HG02981 (cell line): ENCODE data around the gene BUD31.
A peak's percentile ranks its signal among the peaks of the same experiment; 100 is the strongest.
"Not testable (repeated sequence)": the region's sequence is repeated elsewhere in the genome, so short reads cannot be mapped to it uniquely, and the experiment has no call there.

Experiments used
- ATAC-seq: cut with Tn5 transposase; IDR thresholded peaks from one replicate; pipeline ENCODE4 v1.9.1; 2021; ENCODE audit warnings: mild to moderate bottlenecking, moderate library complexity; ENCODE audit not compliant: unreplicated experiment

The BUD31 gene

DNA sequence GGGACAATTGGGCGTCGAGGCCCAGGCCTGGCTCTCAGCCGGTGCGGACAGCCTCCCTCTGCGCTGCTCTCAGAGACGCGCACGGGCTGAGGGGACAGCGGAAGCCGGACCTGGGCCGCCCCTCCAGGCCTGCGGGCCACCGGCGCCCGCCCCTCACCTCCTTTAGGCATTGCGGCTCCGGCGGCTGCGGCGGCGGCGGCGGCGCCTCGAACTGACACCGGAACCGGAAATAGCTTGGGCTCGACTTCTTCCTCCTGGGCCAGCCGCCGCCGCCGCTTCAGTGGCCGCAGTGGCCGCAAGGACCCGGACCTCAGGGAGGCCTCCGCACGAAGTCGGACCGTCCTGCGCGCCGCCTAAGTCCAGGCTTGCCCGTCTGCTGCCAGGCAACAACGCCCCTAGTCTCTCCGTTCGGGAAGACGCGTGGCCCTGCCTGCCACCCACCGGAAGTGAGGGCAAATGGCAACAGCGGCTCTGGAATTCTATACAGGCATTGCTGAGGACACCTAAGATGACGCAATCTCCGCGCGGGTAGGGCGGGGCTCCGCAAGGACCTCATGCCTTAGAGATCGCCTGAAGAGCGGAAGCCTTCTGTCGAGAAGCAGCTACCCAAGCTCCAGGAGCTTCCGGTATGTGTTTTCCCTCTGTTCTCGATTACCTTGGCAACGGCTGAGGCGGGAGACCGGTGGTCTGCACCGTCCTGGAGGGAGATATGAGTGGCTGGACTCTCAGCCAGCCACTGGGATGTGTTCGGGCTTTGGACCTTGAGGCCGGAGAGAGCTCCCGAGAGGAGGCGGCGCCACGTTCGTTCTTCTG lies at the start of gene BUD31, which contains the start of gene PDAP1:
BUD31 (plus strand) TSS at position 591 of the 813 bp plus-strand sequence. CDS start 2,124 bp downstream, outside the sequence.
PDAP1 (minus strand) TSS at position 219 of the 813 bp plus-strand sequence; CDS start at position 170, 49 bp downstream.
- peak; percentile 67 for ATAC-seq

DNA sequence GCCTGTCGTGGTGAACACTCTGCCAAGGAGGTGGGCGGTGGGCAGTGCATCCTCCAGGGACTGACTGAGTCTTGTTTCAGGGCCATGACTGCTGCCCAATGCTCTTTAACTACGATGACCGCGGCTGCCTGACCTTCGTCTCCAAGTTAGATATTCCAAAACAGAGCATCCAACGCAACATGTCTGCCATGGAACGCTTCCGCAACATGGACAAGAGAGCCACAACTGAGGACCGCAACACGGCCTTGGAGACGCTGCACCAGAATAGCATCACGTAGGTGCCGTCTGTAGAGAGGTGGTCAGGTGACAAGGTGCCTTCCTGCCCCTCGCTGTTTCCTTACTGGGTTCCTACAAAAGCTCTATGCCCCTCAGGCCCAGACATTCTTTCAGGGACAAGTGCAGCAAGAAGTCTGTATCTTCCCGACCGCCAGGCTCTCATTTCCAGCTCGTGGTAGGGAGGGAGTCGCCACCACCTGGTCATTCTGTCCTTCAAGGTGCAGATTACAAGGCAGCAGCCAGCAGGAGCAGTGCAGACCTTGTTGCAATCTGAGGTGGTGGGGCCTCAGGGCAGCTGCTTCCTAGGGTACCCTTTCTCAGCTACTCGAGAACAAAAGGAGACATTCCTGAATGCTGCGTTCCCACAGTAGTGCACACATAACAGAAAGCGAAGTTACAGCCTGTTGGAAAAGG lies 49.2 kb upstream of the BUD31 start:
- ATAC-seq, result no peak

DNA sequence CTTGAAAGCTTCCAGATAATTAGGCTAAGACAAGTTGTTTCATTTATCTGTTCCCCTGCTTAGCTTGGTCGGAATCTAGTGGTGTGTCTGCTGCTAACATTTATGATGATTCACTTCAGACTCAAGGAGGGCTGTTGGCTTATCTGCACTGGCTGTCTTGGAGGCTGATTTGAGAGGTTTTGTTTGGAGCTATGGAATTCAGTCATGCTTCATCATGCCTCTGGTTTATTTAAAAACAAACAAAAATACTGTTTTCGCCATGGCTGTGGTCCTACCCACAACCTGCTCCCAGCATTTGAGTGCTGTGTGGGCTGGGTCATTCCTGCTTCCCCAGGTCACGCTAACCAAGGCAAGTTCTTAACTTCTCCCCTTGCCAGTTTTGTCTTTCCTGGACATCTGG lies 46.0 kb upstream of the BUD31 start:
- no peak for ATAC-seq

DNA sequence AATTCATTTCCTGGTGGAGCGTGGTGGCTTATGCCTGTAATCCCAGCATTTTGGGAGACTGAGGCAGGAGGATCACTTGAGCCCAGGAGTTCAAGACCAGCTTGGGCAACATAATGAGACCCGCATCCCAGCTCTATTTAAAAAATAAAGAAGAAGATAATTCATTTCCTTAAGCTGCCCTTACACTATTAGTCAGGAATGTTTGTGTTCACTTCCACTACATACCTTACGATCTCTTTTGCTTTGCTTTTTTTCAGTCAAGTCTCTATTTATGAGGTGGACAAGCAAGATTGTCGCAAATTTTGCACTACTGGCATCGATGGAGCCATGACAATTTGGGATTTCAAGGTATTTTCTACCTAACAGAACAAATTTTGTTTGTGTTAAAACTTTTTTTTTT lies 45.5 kb upstream of the BUD31 start:
- ATAC-seq, result no peak

DNA sequence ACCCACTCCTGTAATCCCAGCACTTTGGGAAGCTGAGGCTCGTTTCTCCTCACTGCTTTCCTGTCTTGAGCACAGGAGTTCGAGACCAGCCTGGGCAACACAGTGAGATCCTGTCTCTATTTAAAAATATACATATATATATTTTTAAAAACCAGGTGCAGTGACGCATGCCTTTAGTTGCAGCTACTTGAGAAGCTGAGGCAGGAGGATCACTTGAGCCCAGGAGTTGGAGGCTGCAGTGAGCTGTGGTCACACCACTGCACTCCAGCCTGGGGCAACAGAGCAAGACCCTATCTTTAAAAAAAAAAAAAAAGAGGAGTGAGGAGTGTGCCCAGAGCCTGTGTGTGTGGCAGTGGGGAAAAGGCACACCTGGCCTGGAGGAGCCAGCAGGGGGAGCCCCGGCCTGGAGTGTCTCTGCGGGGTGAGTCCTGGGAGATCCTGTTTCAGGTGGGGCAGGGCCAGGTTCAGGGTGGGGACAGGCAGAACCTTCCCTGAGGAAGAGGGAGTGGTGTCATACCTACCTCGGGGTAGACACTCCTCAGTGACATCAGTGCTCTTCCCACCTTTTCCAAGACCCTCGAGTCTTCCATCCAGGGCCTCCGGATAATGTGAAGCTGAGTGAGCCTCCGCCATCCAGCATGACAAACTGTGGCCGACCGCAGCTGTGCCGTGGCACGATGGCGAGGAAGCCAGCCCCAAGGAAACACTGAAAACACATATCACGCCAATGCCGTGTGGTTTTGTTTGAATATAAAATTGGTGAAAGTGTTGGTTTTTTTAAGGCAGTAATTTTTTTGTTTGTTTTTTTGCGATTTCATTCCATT lies 43.2 kb upstream of the BUD31 start:
- ATAC-seq, result no peak

DNA sequence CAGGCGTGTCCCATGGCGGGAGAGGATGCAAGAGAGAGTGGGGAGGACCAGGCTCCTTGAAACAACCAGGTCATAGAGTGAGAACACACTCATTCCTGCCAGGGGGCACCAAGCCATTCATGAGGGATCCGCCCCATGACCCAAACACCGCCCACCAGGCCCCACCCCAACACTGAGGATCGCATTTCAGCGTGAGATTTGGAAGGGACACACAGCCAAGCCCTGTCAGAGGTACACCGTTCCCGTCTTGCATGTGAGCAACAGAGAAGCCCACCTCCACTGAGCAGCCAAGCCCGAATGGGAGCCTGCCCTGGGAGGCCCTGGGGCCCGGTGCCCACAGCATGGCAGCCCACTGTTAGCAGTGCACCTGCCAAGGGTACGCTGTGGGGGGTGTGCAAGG lies 42.1 kb upstream of the BUD31 start:
- ATAC-seq, result no peak

DNA sequence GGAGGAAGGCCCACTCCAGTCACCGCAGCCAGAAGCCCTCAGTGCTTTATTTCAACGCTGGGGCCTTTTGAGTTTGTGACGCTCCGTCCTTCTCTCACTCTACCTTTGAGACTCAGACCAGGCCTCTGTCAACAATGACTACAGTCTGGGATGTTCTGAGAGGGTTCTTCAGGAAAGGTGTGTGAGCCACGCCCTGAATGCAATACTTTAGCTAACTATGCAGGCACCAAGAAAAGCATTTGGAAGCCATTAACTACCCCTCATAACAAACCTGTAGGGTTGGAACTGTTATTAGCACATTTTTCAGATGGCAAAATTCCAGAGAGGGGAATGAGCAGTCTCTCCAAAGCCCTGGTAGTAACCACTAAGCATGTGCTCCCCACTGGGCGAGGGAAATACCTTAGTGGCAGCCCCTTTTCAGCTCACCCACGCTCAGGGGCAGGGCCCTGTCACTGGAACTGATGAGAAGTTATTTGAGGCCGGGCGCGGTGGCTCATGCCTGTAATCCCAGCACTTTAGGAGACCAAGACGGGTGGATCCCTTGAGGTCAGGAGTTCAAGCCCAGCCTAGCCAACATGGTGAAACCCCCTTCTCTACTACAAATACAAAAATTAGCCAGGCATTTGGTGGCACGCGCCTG lies 39.9 kb upstream of the BUD31 start:
- no peak for ATAC-seq

DNA sequence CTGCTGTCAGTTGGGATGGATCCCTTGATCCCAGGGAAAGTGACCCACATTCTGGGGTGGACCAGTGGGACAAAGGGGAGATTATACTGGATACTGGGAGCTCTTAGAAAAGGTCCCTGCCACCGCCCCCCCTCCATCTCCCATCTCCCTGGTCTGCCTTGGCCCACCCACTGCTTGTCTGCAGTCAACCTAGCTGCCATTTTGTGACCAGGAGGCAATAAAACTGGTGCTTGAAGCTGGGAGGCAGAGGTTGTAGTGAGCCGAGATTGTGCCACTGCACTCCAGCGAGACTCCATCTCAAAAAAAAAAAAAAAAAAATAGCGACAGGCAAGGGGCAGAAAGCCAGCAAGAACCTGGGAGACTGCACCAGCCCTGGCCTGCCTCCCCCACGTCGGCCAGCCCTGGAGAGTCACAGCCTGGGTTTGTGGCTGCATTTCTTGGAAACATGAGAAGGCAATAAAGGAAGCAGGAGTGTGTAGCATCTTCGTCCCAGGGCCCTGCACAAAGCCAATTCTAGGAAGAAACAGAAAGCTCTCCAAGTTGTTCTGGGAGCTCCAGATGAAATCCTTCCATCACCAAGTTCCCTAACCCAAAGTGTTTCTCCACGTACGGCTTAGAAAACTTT lies 38.9 kb upstream of the BUD31 start:
- no peak for ATAC-seq

DNA sequence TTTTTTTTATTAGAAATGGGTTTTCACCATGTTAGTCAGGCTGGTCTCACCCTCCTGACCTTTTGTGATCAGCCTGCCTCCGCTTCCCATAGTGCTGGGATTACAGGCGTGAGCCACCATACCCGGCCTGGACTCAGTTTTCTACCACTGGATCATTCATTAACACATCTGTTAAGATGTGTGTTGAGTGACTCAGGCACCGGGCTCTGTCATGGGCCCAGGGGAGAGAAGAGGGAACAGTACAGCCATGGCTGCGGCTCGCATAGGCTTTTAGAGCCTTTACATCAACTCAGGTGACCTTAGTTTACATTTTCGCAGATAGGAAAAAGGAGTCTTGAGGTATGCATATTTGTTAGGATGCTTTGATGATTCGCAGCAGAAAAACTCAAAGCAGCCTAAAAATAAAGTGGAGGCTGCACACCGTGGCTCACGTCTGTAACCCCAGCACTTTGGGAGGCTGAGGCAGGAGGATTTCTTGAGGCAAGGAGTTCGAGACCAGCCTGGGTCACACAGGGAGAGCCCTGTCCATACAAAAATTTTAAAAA lies 37.3 kb upstream of the BUD31 start:
- no peak for ATAC-seq

DNA sequence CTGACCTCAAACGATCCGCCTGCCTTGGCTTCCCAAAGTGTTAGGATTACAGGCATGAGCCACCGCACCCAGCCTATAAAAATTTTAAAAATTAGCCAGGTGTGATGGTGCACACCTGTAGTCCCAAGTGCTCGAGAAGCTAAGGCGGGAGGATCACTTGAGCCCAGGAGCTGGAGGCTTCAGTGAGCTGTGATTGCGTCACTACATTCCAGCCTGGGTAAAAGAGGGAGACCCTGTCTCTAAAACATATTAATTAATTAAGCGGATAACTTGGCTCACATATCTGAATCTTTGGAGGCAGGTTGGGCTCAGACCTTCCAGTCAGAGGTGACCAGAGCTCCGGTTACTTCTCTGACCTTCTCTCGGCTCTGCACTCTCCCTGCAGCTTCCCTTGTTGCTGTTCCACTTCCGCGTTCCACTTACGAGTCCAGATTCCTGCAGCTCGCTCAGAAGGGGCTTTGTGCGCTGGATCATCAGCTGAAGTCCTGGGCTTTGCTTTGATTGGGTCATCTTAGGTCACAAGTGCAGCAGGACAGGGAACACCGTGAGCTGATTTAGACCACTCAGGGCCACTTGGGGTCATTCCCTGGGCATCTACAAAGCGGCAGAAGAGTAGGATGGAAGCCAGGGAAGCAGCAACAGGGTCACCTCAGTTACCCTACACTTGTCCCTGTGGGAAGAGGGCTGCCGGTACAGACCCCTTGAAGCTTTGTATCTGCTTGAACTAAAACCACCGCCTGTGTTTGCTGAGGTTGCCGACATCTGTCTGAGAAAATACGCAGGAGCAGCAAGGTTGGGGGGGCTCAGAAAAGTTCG lies 36.3 kb upstream of the BUD31 start:
- no peak for ATAC-seq

DNA sequence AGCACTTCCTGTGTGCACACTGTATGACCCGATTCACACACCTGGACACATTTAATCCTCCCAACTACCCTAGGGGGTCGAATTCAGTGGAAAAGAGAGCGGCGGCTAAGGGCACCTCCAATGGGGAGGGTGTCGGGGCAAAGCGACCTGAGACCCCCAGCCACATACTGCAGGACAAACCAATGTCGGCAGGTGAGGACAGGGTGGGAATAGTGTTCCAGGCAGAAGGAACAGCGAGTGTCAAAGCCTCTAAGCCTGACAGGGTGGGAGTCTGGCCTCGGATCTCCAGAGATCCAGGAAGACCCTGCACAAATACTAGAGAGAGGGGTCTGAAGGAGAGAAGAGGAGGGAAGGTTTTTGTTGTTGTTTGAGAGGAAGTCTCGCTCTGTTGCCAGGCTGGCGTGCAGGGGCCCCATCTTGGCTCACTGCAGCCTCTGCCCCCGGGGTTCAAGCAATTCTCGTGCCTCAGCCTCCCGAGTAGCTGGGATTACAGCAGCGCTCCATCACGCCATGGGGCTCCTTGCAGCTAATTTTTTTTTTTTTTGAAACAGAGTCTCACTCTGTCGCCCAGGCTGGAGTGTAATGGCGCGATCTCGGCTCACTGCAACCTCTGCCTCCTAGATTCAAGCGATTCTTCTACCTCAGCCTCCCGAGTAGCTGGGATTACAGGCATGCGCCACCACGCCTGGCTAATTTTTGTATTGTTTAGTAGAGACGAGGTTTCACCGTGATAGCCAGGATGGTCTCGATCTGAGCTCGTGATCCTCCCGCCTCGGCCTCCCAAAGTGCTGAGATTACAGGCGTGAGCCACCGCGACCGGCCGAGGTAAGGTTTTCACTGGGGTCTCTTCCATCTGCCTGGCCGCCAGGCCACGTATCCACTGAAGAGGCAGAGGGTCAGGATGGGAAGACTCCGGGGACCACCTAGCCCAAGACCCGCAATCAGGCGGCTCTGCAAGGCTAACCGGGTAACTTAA lies 35.4 kb upstream of the BUD31 start:
- no peak for ATAC-seq

DNA sequence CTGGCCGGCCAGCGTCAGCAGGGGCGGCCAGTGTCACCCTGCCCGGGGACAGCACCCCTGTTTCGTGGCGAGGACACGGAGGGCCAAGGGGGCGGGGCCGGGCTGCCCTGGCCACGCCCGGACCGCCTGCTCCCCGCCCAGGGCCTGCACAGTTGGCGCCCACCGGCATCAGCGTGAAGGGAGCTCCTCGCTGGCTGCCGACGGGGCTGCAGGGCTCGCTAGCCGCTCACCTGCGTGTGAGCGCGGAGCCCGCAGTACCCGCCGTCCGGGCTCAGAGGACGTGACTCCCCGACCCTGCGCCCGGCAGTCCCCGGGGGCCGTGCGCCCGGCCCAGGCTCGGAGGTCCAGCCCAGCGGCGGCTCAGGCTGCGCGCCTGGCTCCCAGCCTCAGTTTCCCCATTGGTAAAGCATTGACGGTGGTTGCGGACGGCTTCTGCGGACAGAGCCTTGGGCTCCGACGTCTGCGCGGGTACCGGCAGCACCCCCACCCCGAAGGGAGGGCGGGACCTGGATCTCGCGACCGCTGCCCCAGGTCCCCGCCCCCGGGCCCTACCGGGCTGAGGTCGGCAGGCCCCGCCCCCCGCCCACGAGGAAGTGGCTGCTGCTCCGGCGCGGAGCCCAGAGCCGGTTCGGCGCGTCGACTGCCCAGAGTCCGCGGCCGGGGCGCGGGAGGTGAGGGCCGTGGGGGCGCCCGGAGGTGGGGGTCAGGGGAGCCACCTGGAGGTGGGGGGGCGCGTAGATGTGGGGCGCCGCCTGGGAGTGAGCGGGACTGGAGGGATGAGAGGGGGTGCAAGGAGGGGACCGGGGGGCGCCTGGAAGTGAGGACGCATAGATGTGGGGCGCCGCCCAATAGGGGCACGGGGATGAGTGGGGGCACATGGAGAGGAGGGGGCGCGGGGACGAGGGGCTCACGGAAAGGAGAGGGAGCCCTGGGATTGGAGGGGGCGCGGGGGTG lies 34.4 kb upstream of the BUD31 start, which contains the start of gene ARPC1B:
ARPC1B (plus strand) TSS at position 620 of the 954 bp plus-strand sequence. CDS start 10,985 bp downstream, outside the sequence.
- peak; percentile 54 for ATAC-seq

DNA sequence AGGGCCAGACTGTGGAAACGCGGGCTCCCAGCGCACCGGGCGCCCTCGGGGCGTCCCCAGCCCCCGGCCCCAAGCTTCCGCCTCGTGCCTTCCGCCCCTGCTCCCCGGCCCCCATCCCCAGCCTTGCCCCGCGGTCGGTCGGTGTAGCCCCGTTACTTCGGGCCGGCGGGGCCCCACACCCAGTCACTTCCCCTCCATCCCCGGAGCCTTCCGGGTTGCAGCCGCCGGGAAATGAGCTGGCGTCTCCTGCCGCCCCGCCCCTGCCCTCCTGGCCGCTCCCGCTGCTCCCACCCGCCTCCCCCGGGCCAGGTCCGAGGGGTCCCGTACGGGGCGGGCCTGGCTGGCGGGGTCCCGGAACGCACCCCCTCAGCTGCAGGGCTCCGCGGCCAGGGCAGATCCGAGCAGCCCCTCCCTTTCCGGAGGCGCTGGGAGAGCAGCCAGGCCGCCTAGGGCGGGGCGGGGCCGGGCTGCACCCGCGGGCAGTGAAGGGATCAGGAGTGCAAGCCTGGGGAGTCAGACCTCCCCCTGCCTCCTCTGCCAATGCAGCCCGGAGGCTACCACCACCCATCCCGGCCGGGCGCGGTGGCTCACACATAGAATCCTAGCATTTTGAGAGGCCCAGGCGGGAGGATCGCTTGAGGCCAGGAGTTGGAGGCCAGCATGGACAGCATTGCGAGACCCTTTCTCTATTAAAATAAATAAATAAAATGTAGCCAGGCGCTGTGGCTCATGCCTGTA lies 33.5 kb upstream of the BUD31 start:
- ATAC-seq, result peak; percentile 42

DNA sequence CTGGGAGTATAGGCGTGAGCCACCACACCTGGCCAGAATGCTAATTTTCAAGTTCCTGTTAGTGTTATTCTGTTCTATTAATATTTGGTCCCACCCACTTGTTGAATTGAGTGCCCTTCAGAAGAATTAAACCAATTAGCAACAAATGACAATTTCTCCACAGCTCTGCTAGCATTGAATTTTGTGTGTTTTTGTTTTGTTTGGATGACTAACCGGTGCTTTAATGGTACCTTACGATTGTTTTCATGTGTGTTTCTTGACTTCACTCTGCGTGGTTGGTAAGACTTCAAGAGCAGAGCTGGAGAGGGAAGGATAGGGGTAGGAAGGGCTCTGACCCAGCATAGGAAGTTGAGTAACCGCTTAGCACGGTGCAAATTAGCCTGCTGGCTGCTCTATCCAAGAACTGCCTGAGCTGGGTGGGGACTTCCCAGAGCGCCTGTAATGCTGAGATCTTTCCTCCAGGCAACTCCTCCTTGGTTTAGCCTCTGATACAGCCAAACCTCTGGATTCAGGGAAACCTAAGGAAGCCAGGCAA lies 29.7 kb upstream of the BUD31 start:
- no peak for ATAC-seq

DNA sequence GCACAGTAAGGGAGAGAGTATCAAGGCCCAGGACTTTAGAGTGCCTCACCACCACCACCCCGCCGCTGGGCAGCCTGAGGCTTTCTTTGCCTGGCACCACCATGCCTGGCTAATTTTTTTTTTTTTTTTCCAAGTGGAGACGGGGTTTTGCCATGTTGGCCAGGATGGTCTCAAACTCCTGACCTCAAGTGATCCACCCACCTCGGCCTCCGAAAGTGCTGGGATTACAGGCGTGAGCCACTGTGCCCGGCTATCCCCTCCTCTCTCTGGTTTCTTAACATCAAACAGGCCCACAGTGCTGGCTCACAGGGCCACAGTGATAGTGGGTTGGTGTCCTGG lies 29.1 kb upstream of the BUD31 start:
- ATAC-seq, result not testable (repeated sequence)
